Liver (tissue), 9 donors: ENCODE measurements around the gene FIGNL1. TPM values are rescaled to one million over a fixed set of nuclear protein-coding genes. Genes with fewer than 3 reads are reported as not detected.

Source experiments
- DNase-seq: peaks from one replicate; pipeline ENCODE4 v3.0.0-alpha.2; 2017; ENCODE audit warnings: low spot score
- H3K27ac ChIP-seq, 2 donors: one replicate each; pipeline ENCODE4 v1.7.0; 2013; ENCODE audit warnings: inconsistent platforms in 2 of 2, low read length in 2 of 2, control low read depth in 1 of 2, low read depth in 1 of 2, mild to moderate bottlenecking in 1 of 2
- H3K27me3 ChIP-seq, 4 donors: one replicate each; pipeline versions ENCODE4 v1.6.1 to v1.7.0; 2013; ENCODE audit warnings: low read length in 3 of 4, inconsistent platforms in 1 of 4, mild to moderate bottlenecking in 1 of 4, moderate library complexity in 1 of 4; ENCODE audit not compliant: control insufficient read depth in 4 of 4, insufficient read depth in 4 of 4
- H3K36me3 ChIP-seq, 4 donors: one replicate each; pipeline versions ENCODE4 v1.6.1 to v1.7.0; 2013; ENCODE audit warnings: low read length in 3 of 4, mild to moderate bottlenecking in 3 of 4, low read depth in 1 of 4, moderate library complexity in 1 of 4; ENCODE audit not compliant: control insufficient read depth in 4 of 4, insufficient read depth in 3 of 4
- H3K4me1 ChIP-seq, 4 donors: one replicate each; pipeline versions ENCODE4 v1.6.1 to v1.7.0; 2013; ENCODE audit warnings: low read length in 3 of 4, mild to moderate bottlenecking in 3 of 4, moderate library complexity in 1 of 4; ENCODE audit not compliant: control insufficient read depth in 4 of 4, insufficient read depth in 4 of 4
- H3K4me3 ChIP-seq, 3 donors: one replicate each; pipeline versions ENCODE4 v1.6.1 to v1.7.0; 2013; ENCODE audit warnings: low read length in 3 of 3, control low read depth in 1 of 3, low read depth in 1 of 3, mild to moderate bottlenecking in 1 of 3
- H3K9ac ChIP-seq, 2 donors: one replicate each; pipeline ENCODE4 v1.7.0; 2013; ENCODE audit warnings: low read length in 2 of 2, mild to moderate bottlenecking in 2 of 2, moderate library complexity in 2 of 2, control low read depth in 1 of 2, low read depth in 1 of 2
- H3K9me3 ChIP-seq, 4 donors: one replicate each; pipeline versions ENCODE4 v1.6.1 to v1.7.0; 2013; ENCODE audit warnings: low read length in 3 of 4; ENCODE audit not compliant: control insufficient read depth in 4 of 4
- EGR1 ChIP-seq, 2 donors: IDR thresholded peaks; 2 replicates each; pipeline ENCODE4 v1.6.1; 2016 to 2018; ENCODE audit warnings: antibody characterized with exemption in 2 of 2, low read depth in 2 of 2
- FOXA2 ChIP-seq: IDR thresholded peaks from 2 replicates; pipeline ENCODE4 v1.6.1; 2016; ENCODE audit warnings: antibody characterized with exemption
- HNF4A ChIP-seq, 2 donors: conservative IDR thresholded peaks; 2 replicates each; pipeline ENCODE4 v1.6.1; 2016; ENCODE audit warnings: antibody characterized with exemption in 2 of 2, mild to moderate bottlenecking in 2 of 2
- HNF4G ChIP-seq: IDR thresholded peaks from 2 replicates; pipeline ENCODE4 v1.6.1; 2016; ENCODE audit warnings: antibody characterized with exemption
- JUND ChIP-seq, 2 donors: IDR thresholded peaks; 2 replicates each; pipeline ENCODE4 v1.6.1; 2016; ENCODE audit warnings: antibody characterized with exemption in 2 of 2
- RAD21 ChIP-seq, 2 donors: IDR thresholded peaks; 2 replicates each; pipeline ENCODE4 v1.6.1; 2016; ENCODE audit warnings: antibody characterized with exemption in 2 of 2, mild to moderate bottlenecking in 2 of 2
- RXRA ChIP-seq, 2 donors: IDR thresholded peaks; 2 replicates each; pipeline ENCODE4 v1.6.1; 2017 to 2018; ENCODE audit warnings: antibody characterized with exemption in 2 of 2, mild to moderate bottlenecking in 1 of 2
- SP1 ChIP-seq: IDR thresholded peaks from 2 replicates; pipeline ENCODE4 v1.6.1; 2018; ENCODE audit warnings: antibody characterized with exemption, mild to moderate bottlenecking
- TAF1 ChIP-seq: conservative IDR thresholded peaks from 2 replicates; pipeline ENCODE4 v1.6.1; 2016; ENCODE audit warnings: antibody characterized with exemption, mild to moderate bottlenecking
- YY1 ChIP-seq: IDR thresholded peaks from 2 replicates; pipeline ENCODE4 v1.6.1; 2016; ENCODE audit warnings: antibody characterized with exemption, mild to moderate bottlenecking
- WGBS: extraction: QIAGEN DNeasy Blood & Tissue Kit; methylation state at CpG from one replicate; pipeline ENCODE4 v1.1.7; 2013; 5-methylcytosine and 5-hydroxymethylcytosine counted together
- polyA plus RNA-seq, 2 donors: library from polyadenylated mRNA; stranded (reverse) in 1 of 2; unstranded in 1 of 2; fragments of 200-250 nt in 1 of 2; fragments of >200 nt in 1 of 2; fragmentation: Nextera tagmentation in 1 of 2; extraction: Ambion mirVana in 1 of 2; gene quantifications; one replicate each; pipeline versions ENCODE4 v1.2.1 to v1.2.3, GENCODE V29; 2013 to 2015
- total RNA-seq, 2 donors: library from RNA; depleted of rRNA; stranded (reverse); fragments of >200 nt; gene quantifications; one replicate each; pipeline ENCODE4 v1.2.3, GENCODE V29; 2014
- TF ChIP-seq, protein P1 (sequence below): IDR thresholded peaks from 2 replicates; pipeline ENCODE4 v1.6.1; 2016; ENCODE audit warnings: antibody characterized with exemption
- TF ChIP-seq, protein P2 (sequence below): IDR thresholded peaks from 2 replicates; pipeline ENCODE4 v1.6.1; 2016; ENCODE audit warnings: antibody characterized with exemption
- TF ChIP-seq, protein P3 (sequence below): fragments of 150-350 bp; IDR thresholded peaks from 2 replicates; pipeline ENCODE4 v1.5.1; 2017; ENCODE audit warnings: improper control_type of control experiment, low read depth, low read length; ENCODE audit not compliant: missing input control
- TF ChIP-seq, protein P4 (sequence below): IDR thresholded peaks from 2 replicates; pipeline ENCODE4 v1.6.1; 2016; ENCODE audit warnings: antibody characterized with exemption
- TF ChIP-seq, protein P5 (sequence below): IDR thresholded peaks from 2 replicates; pipeline ENCODE4 v1.6.1; 2016; ENCODE audit warnings: antibody characterized with exemption, mild to moderate bottlenecking
- donor health status: healthy.
- donor health status: healthy.
- donor health status: healthy.
- donor health status: healthy.
- donor health status: healthy.

Gene FIGNL1
- total and polyA plus RNA-seq, 4 donors = 1.2 to 13.2 (median 3.3) TPM

DNA sequence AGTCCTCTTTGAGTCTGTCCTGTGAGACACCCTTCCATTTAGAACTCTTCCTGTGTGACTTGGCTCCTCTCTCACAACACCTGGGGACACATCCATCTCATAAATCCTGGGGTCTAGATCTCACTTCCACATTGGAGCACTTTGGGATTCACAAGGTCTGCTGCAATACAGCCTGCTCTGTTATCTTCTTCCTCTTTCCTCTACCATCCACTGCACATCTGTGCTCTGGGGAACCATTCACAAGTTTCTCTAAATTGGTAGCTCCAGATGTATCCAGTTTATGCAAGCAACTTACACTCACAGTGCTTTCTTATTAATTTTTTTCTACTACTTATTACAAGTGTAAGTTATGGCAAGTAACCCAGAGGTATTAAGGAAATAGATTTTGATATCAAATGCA is 5.5 kb upstream of the FIGNL1 start:
- Histone ChIP-seq H3K4me1 (peaks cover 8 to 21% (median 15%) of the 10 kb centered on the region in 4 donors), H3K36me3 (no peaks in the 10 kb centered on the region), H3K9ac (no peak overlapping the region), H3K9me3 (no peaks in the 10 kb centered on the region), H3K27me3 (no peaks in the 10 kb centered on the region), H3K27ac (no peak overlapping the region), H3K4me3 (no peak overlapping the region)
- DNase-seq = no peak
- TF ChIP-seq FOXA2 = no peak
- TF ChIP-seq, protein P1, sequence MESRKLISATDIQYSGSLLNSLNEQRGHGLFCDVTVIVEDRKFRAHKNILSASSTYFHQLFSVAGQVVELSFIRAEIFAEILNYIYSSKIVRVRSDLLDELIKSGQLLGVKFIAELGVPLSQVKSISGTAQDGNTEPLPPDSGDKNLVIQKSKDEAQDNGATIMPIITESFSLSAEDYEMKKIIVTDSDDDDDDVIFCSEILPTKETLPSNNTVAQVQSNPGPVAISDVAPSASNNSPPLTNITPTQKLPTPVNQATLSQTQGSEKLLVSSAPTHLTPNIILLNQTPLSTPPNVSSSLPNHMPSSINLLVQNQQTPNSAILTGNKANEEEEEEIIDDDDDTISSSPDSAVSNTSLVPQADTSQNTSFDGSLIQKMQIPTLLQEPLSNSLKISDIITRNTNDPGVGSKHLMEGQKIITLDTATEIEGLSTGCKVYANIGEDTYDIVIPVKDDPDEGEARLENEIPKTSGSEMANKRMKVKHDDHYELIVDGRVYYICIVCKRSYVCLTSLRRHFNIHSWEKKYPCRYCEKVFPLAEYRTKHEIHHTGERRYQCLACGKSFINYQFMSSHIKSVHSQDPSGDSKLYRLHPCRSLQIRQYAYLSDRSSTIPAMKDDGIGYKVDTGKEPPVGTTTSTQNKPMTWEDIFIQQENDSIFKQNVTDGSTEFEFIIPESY = no peak
- no peak for TF ChIP-seq TAF1
- TF ChIP-seq HNF4G = no peak

DNA sequence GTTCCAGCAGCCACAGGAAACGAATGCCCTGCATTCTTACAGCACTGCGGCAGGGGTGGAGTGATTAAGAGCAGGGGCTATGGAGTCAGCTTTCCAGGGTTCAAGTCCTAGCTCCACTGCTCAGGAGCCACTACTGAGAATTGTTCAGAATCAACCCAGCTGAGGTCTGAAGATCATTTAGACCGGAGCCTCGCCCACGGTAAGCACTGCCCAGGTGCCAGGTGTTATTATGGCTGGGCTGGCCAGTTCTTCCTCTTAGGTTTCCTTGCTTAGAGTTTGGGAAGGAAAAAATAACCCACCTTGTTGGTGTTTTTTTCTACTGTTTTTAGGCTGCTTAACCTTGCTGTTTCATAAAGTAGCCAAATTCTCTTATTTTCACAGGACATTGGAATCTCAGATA is 4.8 kb upstream of the FIGNL1 start:
- Histone ChIP-seq H3K4me3 (no peak overlapping the region), H3K36me3 (no peaks in the 10 kb centered on the region), H3K9me3 (no peaks in the 10 kb centered on the region), H3K27ac (no peak overlapping the region), H3K27me3 (no peaks in the 10 kb centered on the region), H3K9ac (no peak overlapping the region), H3K4me1 (peaks cover 8 to 26% (median 17%) of the 10 kb centered on the region in 4 donors)
- TF ChIP-seq RAD21 (IDR thresholded peaks at IDR 0.05) (no peak), YY1 (no peak), EGR1 (IDR thresholded peaks at IDR 0.05; ENCODE audit: low read depth in 2 of 2) (no peak), HNF4A (conservative IDR thresholded peaks at IDR 0.05) (no peak), JUND (IDR thresholded peaks at IDR 0.05) (no peak), TAF1 (no peak), RXRA (IDR thresholded peaks at IDR 0.05) (no peak), SP1 (no peak), FOXA2 (no peak)
- TF ChIP-seq, protein P1 = no peak
- TF ChIP-seq, protein P2, sequence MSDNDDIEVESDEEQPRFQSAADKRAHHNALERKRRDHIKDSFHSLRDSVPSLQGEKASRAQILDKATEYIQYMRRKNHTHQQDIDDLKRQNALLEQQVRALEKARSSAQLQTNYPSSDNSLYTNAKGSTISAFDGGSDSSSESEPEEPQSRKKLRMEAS = no peak
- TF ChIP-seq, protein P3, sequence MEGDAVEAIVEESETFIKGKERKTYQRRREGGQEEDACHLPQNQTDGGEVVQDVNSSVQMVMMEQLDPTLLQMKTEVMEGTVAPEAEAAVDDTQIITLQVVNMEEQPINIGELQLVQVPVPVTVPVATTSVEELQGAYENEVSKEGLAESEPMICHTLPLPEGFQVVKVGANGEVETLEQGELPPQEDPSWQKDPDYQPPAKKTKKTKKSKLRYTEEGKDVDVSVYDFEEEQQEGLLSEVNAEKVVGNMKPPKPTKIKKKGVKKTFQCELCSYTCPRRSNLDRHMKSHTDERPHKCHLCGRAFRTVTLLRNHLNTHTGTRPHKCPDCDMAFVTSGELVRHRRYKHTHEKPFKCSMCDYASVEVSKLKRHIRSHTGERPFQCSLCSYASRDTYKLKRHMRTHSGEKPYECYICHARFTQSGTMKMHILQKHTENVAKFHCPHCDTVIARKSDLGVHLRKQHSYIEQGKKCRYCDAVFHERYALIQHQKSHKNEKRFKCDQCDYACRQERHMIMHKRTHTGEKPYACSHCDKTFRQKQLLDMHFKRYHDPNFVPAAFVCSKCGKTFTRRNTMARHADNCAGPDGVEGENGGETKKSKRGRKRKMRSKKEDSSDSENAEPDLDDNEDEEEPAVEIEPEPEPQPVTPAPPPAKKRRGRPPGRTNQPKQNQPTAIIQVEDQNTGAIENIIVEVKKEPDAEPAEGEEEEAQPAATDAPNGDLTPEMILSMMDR = no peak
- TF ChIP-seq, protein P4, sequence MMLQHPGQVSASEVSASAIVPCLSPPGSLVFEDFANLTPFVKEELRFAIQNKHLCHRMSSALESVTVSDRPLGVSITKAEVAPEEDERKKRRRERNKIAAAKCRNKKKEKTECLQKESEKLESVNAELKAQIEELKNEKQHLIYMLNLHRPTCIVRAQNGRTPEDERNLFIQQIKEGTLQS = no peak
- TF ChIP-seq, protein P5, sequence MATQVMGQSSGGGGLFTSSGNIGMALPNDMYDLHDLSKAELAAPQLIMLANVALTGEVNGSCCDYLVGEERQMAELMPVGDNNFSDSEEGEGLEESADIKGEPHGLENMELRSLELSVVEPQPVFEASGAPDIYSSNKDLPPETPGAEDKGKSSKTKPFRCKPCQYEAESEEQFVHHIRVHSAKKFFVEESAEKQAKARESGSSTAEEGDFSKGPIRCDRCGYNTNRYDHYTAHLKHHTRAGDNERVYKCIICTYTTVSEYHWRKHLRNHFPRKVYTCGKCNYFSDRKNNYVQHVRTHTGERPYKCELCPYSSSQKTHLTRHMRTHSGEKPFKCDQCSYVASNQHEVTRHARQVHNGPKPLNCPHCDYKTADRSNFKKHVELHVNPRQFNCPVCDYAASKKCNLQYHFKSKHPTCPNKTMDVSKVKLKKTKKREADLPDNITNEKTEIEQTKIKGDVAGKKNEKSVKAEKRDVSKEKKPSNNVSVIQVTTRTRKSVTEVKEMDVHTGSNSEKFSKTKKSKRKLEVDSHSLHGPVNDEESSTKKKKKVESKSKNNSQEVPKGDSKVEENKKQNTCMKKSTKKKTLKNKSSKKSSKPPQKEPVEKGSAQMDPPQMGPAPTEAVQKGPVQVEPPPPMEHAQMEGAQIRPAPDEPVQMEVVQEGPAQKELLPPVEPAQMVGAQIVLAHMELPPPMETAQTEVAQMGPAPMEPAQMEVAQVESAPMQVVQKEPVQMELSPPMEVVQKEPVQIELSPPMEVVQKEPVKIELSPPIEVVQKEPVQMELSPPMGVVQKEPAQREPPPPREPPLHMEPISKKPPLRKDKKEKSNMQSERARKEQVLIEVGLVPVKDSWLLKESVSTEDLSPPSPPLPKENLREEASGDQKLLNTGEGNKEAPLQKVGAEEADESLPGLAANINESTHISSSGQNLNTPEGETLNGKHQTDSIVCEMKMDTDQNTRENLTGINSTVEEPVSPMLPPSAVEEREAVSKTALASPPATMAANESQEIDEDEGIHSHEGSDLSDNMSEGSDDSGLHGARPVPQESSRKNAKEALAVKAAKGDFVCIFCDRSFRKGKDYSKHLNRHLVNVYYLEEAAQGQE = no peak
- DNase-seq = no peak
- WGBS = 69% methylated on average over 5 of the region's 5 CpGs
